ENCODE measurements around the gene FNDC3B. TPM values are rescaled to one million over a fixed set of nuclear protein-coding genes. Genes with fewer than 3 reads are reported as not detected.

Gene FNDC3B
- total RNA-seq, 2 donors from 2014 or later, result 80.6 to 107 TPM

DNA sequence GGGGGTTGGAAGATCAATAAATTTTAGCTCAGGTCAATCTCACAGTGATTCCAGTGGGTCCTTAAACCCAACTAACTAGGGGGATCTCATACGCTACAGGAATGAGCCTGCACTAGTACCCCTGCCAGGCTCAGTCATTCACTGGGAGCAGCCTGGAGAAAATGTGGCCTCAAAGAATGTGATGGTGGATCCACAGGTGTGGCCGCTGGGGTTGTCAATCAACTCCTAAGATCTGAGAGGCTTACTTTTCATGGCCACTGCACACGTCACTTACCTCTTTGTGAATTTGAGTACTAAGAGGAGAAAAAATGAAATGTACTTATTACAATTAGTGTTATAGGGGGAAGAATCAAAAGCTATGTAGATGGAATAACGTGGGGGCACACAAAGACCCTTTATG is 17.5 kb upstream of the FNDC3B start:
- Histone ChIP-seq H3K9ac (ENCODE audit: extremely low read depth, low read length, poor library complexity, severe bottlenecking) (no peak overlapping the region), H3K27me3 (ENCODE audit: control insufficient read depth, insufficient read depth, low read length, poor library complexity, severe bottlenecking) (no peaks in the 10 kb centered on the region), H3K4me3 (ENCODE audit: low read length) (no peak overlapping the region), H3K27ac (ENCODE audit: low read depth, low read length) (no peak overlapping the region), H3K36me3 (ENCODE audit: control insufficient read depth, insufficient read depth, low read length) (no peaks in the 10 kb centered on the region), H3K4me1 (ENCODE audit: control insufficient read depth, insufficient read depth, low read length) (no peaks in the 10 kb centered on the region), H3K9me3 (ENCODE audit: control insufficient read depth, low read length) (no peaks in the 10 kb centered on the region)
- H3K27me3 Mint-ChIP-seq (ENCODE audit: insufficient read depth), result no peaks in the 10 kb centered on the region
- H3K27ac Mint-ChIP-seq, result no peak overlapping the region
- no peak for DNase-seq
- peaks cover 5% of the 10 kb centered on the region for H3K9me3 Mint-ChIP-seq
- 90 to 93% methylated on average over 2 to 4 of the region's 4 CpGs for WGBS, 2 experiments (ENCODE audit: insufficient coverage in 1 of 2, insufficient read length in 1 of 2)
- TF ChIP-seq, protein P1, sequence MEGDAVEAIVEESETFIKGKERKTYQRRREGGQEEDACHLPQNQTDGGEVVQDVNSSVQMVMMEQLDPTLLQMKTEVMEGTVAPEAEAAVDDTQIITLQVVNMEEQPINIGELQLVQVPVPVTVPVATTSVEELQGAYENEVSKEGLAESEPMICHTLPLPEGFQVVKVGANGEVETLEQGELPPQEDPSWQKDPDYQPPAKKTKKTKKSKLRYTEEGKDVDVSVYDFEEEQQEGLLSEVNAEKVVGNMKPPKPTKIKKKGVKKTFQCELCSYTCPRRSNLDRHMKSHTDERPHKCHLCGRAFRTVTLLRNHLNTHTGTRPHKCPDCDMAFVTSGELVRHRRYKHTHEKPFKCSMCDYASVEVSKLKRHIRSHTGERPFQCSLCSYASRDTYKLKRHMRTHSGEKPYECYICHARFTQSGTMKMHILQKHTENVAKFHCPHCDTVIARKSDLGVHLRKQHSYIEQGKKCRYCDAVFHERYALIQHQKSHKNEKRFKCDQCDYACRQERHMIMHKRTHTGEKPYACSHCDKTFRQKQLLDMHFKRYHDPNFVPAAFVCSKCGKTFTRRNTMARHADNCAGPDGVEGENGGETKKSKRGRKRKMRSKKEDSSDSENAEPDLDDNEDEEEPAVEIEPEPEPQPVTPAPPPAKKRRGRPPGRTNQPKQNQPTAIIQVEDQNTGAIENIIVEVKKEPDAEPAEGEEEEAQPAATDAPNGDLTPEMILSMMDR (conservative IDR thresholded peaks at IDR 0.05), result no peak
- no peaks in the 10 kb centered on the region for H3K4me1 Mint-ChIP-seq
- H3K4me3 Mint-ChIP-seq, result no peak overlapping the region
- H3K36me3 Mint-ChIP-seq (ENCODE audit: low read depth), result no peaks in the 10 kb centered on the region

DNA sequence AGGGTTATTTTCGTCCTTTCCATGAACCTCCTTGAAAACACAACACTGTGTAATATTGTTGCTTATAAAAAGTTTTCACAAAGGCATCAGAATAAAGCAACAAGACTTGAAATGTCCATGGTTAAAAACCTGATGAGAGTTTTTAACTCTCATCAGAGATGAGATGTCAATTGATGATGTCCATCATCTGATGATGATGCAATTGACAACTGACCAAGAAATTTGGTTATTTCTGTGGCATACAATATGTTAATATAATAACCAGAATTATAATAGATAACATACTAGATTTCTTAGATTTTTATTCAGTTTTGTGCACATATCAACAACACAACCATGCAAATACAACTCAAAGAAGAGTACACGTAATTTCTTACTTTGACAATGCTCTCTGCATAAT is 15.5 kb upstream of the FNDC3B start:
- no peaks in the 10 kb centered on the region for H3K9me3 ChIP-seq (ENCODE audit: control insufficient read depth, low read length)
- no peaks in the 10 kb centered on the region for H3K36me3 ChIP-seq (ENCODE audit: control insufficient read depth, insufficient read depth, low read length)
- no peaks in the 10 kb centered on the region for H3K27me3 Mint-ChIP-seq (ENCODE audit: insufficient read depth)
- TF ChIP-seq, protein P1 (conservative IDR thresholded peaks at IDR 0.05), result no peak
- no peak overlapping the region for H3K4me3 ChIP-seq (ENCODE audit: low read length)
- no peaks in the 10 kb centered on the region for H3K4me1 Mint-ChIP-seq
- no peak overlapping the region for H3K4me3 Mint-ChIP-seq
- no peaks in the 10 kb centered on the region for H3K27me3 ChIP-seq (ENCODE audit: control insufficient read depth, insufficient read depth, low read length, poor library complexity, severe bottlenecking)
- H3K4me1 ChIP-seq (ENCODE audit: control insufficient read depth, insufficient read depth, low read length), result no peaks in the 10 kb centered on the region
- no peak for DNase-seq
- no peaks in the 10 kb centered on the region for H3K36me3 Mint-ChIP-seq (ENCODE audit: low read depth)
- WGBS, 2 experiments (ENCODE audit: insufficient coverage in 1 of 2, insufficient read length in 1 of 2), result 86 to 91% methylated on average over 1 to 2 of the region's 2 CpGs
- H3K27ac ChIP-seq (ENCODE audit: low read depth, low read length), result no peak overlapping the region
- H3K9ac ChIP-seq (ENCODE audit: extremely low read depth, low read length, poor library complexity, severe bottlenecking), result no peak overlapping the region
- peaks cover under 1% of the 10 kb centered on the region for H3K9me3 Mint-ChIP-seq
- H3K27ac Mint-ChIP-seq, result no peak overlapping the region

DNA sequence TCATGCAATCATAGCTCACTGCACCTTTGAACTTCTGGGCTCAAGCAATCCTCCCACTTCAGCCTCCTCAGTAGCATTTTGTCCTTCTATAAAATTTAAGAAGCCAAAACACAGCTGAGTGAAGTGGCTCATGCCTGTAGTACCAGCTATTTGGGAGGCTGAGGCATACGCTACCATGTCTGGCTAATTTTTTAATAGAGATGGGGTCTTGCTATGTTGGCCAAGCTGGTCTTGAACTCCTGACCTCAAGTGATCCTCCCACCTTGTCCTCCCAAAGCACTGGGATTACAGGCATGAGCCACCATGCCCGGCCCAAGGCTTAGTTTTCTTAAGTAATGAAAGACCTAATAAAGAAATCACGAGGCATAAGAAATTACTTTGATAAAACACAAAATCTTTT is 14.7 kb upstream of the FNDC3B start:
- H3K4me1 Mint-ChIP-seq, result no peaks in the 10 kb centered on the region
- 97% methylated on average over 3 of the region's 3 CpGs; no CpG with 5 or more reads in 1 of the 2 experiments for WGBS, 2 experiments (ENCODE audit: insufficient coverage in 1 of 2, insufficient read length in 1 of 2)
- Histone ChIP-seq H3K9ac (ENCODE audit: extremely low read depth, low read length, poor library complexity, severe bottlenecking) (no peak overlapping the region), H3K9me3 (ENCODE audit: control insufficient read depth, low read length) (no peaks in the 10 kb centered on the region), H3K36me3 (ENCODE audit: control insufficient read depth, insufficient read depth, low read length) (no peaks in the 10 kb centered on the region), H3K4me1 (ENCODE audit: control insufficient read depth, insufficient read depth, low read length) (no peaks in the 10 kb centered on the region), H3K4me3 (ENCODE audit: low read length) (no peak overlapping the region), H3K27me3 (ENCODE audit: control insufficient read depth, insufficient read depth, low read length, poor library complexity, severe bottlenecking) (no peaks in the 10 kb centered on the region), H3K27ac (ENCODE audit: low read depth, low read length) (no peak overlapping the region)
- TF ChIP-seq, protein P1 (conservative IDR thresholded peaks at IDR 0.05), result no peak
- no peak overlapping the region for H3K4me3 Mint-ChIP-seq
- no peaks in the 10 kb centered on the region for H3K9me3 Mint-ChIP-seq
- H3K36me3 Mint-ChIP-seq (ENCODE audit: low read depth), result no peaks in the 10 kb centered on the region
- no peaks in the 10 kb centered on the region for H3K27me3 Mint-ChIP-seq (ENCODE audit: insufficient read depth)
- no peak overlapping the region for H3K27ac Mint-ChIP-seq
- DNase-seq, result no peak

Measured in endodermal cell (in vitro differentiated cells).